ENCODE data around the gene PRDM13.
A peak's percentile ranks its signal among the peaks of the same experiment; 100 is the strongest.
"Not testable (repeated sequence)": the region's sequence is repeated elsewhere in the genome, so short reads cannot be mapped to it uniquely, and the experiment has no call there.

The PRDM13 gene

DNA sequence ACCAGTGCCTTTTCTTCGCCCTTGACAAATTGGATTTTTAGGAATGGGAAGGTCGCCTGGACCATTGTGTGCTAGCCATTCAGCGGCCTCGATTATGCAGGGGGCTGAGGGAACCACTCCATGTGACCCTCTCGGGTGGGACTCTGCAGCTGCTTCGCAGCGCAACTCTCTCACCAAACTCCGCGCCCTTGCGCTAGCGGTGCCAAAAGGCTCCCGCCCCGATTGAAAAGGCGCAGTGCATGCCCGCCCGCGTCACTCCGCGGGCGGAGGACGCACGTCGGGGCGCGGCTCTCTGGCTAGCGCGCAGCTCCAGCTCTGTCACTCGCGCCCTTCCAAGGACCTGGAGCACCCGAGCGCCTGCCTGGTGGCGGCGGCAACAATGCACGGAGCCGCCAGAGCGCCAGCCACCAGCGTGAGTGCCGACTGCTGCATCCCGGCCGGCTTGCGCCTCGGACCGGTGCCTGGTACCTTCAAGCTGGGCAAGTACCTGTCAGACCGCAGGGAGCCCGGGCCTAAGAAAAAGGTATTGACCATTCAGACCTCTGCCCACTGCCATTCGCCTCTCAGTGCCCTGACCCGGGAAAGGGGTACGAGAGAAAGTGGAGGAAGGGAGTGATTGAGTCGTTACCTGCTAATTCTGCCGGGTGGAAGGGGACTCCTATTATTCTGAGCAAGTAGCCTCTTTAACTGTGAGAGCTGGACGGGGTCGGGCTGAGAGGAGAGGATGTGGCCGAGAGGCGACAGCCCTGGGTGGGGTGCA lies at the start of gene PRDM13:
PRDM13 (plus strand) TSS at position 178 of the 760 bp plus-strand sequence; CDS start at position 380, 202 bp downstream.
- DNase-seq = no peak

DNA sequence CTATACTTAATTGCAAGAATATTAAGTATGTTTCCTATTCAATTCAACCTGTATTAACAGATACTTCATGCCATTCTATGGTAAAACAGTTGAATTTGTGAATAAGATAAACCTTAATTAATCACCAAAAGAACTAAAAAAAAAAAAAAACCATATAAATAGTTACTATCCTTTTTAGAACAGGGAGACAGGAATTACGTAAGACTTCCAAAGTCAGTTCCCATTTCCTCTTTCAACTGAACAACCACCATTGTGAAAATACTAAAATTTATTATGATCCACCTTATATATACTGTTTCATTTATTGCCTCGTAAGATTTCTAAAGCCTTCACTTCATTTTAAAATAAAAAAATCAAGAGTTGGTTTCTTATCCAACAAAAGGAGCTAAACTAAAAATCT lies 47.6 kb upstream of the PRDM13 start:
- DNase-seq = no peak

DNA sequence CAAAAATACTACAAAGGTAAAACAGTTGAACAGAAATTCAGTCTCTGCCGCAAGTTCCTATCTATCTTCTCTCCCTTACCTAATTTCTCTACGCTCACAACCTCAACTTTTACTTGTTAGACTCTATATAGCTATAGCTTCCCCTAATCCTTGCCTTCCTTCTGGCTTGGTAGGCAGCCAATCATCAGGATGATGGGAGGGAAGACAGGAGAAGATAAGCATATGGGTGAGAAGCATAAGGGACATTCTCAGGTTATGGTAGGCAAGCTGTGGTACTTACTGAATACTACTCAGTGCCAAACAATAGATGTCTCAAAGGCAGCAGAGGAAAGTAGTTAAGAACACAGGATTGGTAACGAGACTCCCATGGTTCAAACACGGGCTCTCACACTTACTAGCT lies 46.0 kb upstream of the PRDM13 start:
- no peak for DNase-seq

DNA sequence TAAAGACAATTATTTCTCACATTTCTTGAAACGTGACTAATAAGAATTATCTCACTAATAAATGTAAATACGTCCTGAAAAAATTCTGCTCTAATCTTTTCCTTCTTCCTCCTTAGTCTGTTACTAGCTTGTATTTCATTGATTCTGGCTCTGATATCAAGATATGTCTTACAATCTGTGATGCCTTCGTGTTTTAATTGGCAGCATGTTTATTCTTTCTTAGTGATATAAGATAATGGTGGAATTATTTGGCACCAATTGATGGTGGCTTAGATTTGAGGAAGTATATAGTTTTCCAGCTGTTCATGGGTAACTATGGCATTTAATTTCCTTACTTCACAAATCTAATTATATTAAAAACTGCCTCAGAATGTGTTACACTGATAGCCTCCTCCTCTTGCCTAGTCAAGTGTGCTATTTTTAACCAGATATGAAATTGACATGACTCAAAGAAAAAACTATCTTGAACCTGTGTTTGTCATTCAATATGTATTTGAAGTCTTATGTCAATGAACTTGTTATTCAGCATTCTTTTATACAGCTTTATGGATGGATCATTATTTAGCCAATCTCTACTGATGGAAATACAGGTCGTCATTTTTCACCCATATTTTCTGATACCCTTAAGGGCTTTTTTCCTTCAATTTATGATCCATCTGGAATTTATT lies 43.4 kb upstream of the PRDM13 start:
- no peak for DNase-seq

DNA sequence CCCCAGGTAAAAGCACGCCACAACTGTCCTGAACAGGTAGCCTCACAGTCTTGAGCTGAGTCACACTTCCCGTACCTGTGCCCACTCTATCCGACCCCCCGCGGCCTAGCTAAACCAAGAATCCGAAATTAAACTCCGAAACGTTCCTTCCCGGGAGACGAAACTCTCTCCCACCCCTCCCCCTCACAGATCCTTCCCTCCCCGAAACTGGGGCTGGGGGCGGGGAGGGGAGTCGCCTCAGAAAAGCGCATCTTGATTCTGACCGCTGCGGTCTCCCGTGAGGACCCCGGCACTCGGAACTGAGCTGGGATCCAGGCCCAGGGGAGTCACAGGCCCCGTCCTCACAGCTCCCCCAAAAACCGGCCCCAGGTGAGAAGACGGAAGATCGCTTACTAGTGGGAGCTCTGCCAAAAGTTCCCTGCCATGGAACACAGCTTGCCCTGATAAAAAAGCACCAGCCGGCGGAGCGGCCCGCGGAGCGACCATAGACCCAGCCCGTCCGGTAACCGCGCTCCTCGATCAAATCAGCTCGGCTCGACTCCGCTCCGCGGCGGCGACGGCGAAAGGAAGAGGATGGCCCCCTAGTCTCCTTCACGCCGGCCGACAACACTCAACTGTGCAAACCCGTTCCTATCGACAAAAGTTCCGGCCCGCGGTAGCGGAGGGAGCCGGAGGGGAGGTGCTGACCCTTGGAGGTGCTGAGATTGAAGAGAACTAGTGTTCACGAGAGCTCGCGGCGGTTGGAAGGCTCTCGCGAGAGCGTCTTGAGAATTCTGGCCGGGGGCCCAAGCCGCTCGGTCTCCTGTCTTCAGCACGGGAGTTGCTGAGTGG lies 38.3 kb upstream of the PRDM13 start, which contains the start of gene CCNC:
CCNC (minus strand) TSS at position 558 of the 831 bp plus-strand sequence; CDS start at position 425, 133 bp downstream.
- DNase-seq = peak; percentile 86

DNA sequence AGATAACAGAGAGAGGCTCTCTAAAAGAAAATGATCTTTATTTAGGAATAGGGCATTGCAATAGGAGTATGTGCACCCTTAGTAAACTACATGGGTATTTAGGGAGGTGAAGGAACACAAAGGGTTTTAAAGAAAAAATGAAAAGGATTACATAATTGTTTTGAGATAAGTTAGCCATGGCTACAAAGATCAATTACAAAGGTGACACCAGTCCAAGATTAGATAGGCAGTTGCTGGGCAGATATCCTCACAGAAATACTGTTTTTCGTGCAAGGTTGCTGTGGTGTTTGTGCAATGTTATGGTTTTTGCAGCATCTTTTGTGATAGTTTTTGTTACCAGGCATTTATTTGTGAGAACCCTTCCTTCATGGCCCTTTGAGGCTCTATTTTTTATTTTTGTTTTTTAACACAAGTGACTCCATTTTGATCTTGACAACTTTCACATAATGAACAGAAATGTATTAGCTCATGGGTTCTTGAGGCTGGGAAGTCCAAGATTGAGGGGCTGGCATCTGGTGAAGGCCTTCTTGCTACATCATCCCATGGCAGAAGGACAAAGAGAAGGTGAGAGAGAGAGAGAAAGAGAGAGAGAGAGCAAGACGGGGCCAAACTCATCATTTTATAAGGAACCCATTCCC lies 32.5 kb upstream of the PRDM13 start:
- no peak for DNase-seq

DNA sequence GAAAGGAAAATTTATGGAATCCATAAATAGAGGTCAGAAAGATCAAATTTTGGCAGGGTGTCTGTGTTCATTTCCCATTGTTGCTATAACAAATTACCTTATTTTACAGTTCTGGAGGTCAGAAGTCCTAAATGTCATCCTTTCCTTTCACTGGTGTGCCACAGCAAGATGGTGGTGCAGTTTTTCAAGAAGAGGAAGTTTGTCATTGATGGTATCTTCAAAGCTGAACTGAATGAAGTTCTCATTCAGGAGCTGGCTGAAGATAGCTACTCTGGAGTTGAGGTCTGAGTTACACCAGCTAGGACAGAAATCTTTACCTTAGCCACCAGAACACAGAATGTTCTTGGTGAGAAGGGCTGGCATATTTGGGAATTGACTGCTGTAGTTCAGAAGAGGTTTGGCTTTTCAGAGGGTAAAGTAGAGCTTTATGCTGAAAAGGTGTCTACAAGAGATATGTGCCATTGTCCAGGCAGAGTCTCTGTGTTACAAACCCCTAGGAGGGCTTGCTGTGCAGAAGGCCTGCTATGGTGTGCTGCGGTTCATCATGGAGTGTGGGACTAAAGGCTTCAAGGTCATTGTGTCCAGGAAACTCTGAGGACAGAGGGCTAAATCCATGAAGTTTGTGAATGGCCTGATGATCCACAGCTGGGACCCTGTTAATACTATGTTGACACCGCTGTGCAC lies 30.9 kb upstream of the PRDM13 start:
- DNase-seq = no peak

DNA sequence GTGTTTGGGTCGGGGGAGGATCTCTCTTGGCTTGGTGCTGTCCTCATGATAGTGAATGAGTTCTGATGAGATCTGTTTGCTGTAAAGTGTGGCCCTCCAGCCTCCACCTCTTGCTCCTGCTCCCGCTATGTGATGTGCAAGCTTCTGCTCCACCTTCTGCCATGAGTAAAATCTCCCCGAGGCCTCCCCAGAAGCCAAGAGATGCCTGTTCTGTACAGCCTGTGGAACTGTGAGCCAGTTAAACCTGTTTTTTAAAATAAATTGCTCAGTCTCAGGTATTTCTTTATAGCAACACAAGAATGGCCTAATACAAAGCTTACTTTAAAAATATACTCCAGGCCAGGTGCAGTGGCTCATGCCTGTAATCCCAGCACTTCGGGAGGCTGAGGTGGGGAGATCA lies 26.9 kb upstream of the PRDM13 start:
- no peak for DNase-seq

DNA sequence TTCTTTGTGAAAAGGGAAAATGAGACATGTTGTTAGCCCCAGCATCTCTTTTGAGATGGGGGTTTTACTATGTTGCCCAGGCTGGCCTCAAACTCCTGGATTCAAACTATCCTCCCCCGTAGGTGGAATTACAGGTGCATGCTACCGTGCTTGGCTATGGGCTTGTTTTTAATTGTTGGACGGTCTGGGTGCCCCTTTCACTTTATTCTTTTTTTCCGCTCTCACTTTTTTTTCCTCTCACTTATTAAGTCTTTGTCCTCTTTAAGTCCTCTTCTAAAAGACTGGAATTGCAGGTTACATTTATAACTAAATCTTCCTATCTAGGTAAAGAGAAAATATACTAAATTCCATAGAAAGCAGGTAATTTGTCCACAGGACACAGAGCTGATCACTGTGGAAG lies 18.8 kb upstream of the PRDM13 start:
- no peak for DNase-seq

DNA sequence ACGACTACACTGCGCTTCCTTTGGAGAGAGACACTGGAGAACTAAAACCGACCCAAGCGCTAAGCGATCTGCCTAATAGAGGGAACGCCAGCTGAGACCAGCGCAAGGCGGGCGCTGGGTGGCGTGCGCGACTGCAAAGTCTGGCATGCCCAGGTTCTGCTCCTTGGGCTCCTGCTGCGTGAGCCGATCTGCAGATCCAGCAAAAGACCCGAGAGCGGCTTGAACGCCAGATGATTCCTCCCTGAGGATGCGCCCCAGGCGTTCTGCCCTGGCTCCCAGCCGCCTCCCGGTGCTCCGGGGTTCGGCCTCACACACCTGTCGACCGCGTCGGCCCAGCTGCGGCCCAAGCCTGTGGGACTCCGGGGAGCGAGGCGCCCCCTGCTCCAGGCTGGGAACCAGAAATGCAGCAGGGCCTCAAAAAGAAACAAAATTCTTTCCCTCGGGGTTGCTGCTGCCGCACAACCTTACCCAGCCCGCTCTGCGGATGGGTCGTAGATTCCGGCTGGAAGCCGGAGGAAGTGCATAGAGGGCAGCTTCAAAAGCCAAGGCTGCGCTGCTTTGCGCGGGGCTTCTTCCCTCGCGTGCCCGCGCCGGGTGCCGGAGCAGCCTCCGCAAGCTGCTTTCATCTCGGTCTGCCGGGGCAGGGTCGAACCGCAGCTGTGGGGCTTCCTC lies 17.9 kb upstream of the PRDM13 start:
- DNase-seq = peak; percentile 55

DNA sequence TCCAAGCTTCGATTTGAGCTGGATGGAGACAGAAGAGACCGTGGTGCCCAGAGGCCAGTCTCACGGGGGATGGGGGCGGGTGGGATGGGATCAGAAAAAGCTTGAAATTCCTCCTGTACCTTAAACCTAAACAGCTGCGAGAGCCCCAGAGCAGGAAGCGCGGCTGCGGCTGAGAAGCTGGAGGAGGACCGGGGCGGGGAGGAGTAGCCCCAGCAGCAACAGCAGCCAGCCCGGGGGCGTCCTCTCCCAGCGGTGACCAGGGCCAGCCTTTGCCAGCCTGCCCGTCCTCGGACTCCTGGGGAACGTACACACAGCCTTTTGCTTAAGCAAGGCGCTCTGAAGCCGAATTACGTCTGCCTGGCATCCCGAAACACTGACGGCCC lies 17.4 kb upstream of the PRDM13 start:
- no peak for DNase-seq

DNA sequence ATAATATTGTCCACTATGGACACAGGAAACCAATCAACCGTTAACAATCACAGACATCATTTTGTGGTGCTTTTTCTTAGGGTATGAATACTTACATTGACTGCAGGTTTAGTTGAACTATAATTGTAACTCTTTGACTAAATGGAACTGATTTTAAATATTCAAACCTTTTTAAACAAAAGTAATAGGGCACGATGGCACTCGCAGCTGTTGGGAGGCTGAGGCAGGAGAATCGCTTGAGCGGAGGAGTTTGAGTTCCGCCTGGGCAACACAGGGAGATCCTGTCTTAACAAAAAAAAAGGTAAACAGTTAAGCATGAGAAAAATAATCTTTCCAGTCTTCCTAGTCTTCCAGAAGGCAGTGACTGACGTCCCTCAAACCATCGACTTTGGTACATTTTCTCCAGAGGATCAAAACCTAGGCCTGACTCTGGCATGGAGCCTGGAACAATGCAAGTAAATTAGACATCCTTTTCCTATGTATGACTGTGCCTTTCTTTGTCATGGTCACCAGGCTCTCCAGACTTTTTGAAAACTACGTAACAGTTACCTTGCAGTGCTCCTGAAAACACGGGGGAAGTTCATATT lies 16.6 kb upstream of the PRDM13 start:
- no peak for DNase-seq

DNA sequence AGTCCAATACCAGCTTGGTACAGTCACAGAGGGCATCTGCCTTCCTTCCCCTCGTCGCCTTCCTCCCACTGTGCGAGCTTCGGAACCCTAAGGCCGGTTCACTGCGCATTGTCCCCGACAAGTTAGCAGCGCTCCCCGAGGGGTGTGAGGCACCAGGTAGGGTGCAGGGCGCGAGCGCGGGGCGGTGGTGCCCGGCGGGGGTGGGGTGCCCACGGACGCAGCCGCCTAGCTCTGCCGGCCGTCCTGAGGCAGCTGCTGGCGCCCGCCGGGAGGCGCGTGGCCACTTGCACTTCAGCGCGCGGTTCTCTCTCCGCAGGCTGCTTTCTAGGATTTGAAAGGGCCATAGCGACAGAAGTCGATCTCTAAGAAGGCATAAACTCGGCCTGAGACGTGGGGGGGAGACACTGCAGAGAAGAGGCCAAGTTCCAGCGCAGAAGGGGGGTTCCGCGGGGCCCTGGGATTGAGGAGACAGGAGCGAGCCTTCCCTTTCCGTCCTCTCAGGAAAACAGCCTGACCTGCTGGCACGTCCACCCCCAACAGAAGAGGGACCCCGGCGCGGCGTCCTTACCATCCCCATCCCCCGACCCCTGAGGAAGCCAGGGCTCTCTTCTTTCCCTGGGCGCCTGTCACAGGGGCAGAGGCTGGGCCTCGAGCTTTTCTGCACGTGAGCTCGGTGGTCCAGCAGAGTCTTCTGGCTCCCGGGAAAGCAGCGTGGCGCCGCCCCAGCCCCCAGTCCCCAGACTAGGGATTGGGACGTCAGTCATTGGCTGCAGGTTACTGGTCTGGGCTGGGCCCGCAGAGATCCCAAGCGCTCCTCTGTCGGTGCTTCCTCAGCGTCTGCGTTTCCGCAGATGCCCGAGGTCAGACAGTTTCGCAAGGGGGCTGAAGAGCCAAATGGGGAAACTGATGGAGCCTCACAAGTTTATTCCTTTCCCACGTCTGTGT lies 15.6 kb upstream of the PRDM13 start:
- DNase-seq = no peak

DNA sequence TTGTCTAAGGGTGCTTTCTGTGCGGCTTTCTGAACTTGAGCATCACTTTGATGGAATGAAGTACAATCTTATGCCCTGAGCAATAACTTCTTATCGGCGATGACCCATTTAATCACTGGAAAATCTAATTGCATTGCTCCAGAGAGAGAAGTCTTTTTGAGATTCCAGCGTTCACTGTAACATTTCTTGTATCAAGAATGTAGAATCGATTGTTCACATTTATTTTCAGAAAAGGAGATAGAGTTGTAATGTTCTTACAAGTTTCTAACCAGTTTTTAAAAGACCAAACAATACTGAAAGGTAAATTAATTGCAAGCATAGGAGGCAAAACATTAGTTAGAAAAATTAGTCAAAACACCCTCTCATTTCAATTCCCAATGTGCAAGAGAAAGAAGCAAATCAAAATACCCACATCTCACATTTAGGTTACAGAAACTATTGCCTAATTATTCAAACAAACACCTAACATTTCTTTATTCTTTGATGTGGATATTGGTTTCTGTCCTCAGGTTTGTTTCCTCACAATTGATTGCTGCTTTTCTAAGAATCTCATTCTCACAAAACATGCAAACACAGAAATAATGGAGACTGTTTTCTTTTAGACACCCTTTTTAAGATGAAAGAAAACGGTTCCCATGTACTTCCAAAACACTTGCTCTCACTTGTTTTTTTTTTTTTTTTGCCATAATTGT lies 14.8 kb upstream of the PRDM13 start:
- DNase-seq = no peak

DNA sequence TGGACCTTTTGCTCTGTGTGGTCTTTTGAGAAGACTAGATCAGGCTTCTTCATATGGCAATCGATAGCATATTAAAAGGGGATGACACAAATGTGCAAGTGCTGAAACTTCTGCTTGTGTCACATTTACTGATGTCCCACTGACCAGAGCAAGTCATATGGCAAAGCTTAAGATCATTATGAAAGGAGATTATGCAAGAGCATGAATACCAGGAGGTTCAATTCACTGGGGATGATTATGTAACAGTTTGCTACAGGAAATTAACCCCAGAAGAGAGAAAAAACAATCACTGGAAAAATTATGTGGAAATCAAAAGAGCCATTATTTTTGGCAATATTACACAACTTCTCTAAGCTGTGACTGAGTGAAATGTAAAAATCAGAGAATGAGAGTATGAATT lies 13.7 kb upstream of the PRDM13 start:
- DNase-seq = no peak

DNA sequence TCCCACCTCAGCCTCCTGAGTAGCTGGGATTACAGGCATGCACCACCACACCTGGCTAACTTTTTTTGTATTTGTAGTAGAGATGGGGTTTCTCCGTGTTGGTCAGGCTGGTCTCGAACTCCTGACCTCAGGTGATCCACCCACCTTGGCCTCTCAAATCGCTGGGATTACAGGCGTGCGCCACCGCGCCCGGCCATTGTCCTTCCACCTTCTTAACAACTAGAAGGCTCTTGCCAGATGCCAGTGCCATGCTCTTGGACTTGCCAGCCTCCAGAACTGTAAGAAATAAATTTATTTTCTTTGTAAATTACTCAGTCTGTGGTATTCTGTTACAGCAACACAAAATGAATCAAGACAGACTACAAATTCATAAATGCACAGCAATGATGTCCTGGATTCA lies 11.9 kb upstream of the PRDM13 start:
- DNase-seq = not testable (repeated sequence)

DNA sequence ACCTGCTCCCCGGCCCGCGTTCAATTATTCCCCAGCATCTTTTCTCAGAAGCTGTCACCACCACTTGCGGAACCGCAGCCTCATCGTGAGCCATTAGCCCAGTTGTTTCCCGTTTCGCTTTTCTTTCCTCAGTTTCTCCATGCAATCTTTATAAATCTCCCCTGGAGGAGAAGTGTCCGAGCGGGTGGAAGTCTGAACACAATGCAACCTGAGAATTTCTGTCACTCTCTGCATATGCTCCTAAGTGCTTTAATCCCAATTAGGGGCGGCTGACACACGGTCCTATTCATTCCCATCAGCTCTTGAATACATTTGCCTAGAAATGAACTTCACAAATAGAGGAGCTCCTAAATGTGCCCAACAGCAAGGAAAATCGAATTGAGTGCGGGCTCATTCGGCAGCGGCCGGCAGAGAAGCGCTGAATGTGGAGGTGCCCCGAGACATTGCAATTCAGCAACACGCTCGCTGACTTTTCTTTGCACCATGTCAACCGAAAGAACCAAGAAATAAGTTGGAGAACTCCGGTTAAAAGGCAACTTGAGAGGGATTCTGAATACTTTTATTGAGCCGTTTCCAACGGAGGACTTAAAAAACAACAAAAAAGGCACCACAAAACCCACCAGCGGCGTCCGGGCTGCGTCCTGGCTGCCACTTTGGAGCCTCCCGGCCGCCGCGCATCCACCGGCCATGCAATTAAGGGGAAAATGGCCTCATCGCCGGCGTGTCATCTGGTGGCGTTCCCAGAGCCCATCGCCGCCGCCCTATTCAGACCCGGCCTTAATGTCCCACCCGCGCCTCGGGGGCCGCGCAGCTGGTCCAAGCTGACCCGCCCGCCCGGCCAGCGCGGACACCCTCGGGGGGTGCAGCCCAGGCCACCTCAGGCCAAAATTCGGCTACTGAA lies 3.9 kb upstream of the PRDM13 start:
- no peak for DNase-seq

DNA sequence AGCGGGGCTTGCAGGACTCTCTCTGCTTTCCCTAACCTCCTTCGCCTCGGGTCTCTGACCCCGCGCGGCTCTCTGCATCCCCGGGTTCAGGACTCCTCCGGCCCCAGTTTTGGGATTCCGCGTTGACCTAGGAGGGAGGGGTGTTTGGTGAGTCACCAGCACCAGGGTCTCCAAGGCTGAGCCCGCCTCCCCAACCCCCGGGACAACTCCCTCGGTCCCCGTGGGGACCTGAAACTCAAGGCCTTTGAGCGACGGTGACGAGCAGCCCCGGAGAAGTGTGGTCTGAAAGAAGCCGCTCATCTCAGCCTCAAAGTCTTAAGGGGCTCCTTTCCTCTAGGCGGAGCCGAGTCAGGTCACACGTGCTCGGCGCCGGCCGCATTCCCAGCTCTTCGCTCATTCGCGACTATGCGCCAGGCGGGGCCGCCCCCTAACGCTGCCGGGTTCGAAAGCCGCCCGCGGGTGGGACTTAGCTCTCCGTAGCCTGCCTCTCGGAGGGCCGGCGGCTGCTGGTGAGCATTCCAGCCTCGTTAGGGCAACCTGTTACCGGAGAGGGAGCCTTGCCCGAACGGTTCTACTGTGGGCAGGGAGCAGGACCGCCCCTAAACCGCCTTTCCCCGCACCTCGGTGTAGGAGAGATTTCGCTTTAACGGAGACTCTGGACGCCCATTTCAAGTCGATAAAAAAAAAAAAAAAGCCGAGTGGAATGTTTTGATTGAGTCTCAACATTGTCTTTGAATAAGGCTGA lies 3.0 kb upstream of the PRDM13 start:
- peak; percentile 7 for DNase-seq
